ENCODE results near the gene LMCD1. TPM values are rescaled to one million over a fixed set of nuclear protein-coding genes. Genes with fewer than 3 reads are reported as not detected.

The LMCD1 gene
- total and polyA plus RNA-seq, 2 of the 8 experiments (the other 6 are each of a cell fraction or from before 2014, with no cell fraction given): 12.3 to 26.5 TPM

DNA sequence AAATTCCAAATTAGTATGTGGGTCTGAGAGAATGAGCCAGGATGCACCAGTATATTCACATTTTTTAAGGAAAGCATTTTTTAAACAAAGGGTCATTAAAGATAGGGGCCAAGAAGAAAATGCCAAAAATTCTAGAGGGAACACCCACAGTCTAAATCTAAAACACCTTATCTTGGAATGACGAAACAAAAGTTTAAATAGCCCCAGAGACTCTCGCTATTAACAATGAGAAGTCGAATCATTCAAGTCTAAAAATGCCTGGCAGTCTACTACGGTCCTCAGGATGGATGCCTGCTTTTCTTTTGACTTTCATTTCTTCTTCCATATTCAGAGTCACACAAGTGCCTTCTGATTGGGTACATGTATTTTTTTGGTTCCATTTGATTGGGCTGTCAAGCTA, 76.7 kb downstream of the LMCD1 start (continued):
- TF ChIP-seq, protein P1, sequence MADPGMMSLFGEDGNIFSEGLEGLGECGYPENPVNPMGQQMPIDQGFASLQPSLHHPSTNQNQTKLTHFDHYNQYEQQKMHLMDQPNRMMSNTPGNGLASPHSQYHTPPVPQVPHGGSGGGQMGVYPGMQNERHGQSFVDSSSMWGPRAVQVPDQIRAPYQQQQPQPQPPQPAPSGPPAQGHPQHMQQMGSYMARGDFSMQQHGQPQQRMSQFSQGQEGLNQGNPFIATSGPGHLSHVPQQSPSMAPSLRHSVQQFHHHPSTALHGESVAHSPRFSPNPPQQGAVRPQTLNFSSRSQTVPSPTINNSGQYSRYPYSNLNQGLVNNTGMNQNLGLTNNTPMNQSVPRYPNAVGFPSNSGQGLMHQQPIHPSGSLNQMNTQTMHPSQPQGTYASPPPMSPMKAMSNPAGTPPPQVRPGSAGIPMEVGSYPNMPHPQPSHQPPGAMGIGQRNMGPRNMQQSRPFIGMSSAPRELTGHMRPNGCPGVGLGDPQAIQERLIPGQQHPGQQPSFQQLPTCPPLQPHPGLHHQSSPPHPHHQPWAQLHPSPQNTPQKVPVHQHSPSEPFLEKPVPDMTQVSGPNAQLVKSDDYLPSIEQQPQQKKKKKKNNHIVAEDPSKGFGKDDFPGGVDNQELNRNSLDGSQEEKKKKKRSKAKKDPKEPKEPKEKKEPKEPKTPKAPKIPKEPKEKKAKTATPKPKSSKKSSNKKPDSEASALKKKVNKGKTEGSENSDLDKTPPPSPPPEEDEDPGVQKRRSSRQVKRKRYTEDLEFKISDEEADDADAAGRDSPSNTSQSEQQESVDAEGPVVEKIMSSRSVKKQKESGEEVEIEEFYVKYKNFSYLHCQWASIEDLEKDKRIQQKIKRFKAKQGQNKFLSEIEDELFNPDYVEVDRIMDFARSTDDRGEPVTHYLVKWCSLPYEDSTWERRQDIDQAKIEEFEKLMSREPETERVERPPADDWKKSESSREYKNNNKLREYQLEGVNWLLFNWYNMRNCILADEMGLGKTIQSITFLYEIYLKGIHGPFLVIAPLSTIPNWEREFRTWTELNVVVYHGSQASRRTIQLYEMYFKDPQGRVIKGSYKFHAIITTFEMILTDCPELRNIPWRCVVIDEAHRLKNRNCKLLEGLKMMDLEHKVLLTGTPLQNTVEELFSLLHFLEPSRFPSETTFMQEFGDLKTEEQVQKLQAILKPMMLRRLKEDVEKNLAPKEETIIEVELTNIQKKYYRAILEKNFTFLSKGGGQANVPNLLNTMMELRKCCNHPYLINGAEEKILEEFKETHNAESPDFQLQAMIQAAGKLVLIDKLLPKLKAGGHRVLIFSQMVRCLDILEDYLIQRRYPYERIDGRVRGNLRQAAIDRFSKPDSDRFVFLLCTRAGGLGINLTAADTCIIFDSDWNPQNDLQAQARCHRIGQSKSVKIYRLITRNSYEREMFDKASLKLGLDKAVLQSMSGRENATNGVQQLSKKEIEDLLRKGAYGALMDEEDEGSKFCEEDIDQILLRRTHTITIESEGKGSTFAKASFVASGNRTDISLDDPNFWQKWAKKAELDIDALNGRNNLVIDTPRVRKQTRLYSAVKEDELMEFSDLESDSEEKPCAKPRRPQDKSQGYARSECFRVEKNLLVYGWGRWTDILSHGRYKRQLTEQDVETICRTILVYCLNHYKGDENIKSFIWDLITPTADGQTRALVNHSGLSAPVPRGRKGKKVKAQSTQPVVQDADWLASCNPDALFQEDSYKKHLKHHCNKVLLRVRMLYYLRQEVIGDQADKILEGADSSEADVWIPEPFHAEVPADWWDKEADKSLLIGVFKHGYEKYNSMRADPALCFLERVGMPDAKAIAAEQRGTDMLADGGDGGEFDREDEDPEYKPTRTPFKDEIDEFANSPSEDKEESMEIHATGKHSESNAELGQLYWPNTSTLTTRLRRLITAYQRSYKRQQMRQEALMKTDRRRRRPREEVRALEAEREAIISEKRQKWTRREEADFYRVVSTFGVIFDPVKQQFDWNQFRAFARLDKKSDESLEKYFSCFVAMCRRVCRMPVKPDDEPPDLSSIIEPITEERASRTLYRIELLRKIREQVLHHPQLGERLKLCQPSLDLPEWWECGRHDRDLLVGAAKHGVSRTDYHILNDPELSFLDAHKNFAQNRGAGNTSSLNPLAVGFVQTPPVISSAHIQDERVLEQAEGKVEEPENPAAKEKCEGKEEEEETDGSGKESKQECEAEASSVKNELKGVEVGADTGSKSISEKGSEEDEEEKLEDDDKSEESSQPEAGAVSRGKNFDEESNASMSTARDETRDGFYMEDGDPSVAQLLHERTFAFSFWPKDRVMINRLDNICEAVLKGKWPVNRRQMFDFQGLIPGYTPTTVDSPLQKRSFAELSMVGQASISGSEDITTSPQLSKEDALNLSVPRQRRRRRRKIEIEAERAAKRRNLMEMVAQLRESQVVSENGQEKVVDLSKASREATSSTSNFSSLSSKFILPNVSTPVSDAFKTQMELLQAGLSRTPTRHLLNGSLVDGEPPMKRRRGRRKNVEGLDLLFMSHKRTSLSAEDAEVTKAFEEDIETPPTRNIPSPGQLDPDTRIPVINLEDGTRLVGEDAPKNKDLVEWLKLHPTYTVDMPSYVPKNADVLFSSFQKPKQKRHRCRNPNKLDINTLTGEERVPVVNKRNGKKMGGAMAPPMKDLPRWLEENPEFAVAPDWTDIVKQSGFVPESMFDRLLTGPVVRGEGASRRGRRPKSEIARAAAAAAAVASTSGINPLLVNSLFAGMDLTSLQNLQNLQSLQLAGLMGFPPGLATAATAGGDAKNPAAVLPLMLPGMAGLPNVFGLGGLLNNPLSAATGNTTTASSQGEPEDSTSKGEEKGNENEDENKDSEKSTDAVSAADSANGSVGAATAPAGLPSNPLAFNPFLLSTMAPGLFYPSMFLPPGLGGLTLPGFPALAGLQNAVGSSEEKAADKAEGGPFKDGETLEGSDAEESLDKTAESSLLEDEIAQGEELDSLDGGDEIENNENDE (IDR thresholded peaks at IDR 0.05; ENCODE audit: insufficient replicate concordance, low read length): no peak
- TF ChIP-seq KDM1A (IDR thresholded peaks at IDR 0.05; ENCODE audit: borderline replicate concordance, low read length) (no peak), TBP (IDR thresholded peaks at IDR 0.05; ENCODE audit: low read depth, low read length) (no peak), RNF2 (IDR thresholded peaks at IDR 0.05; ENCODE audit: borderline replicate concordance, low read depth, low read length, missing control alignments, poor library complexity, severe bottlenecking) (no peak), EZH2 (IDR thresholded peaks at IDR 0.05; ENCODE audit: low read depth, low read length, severe bottlenecking) (no peak), HDAC6 (IDR thresholded peaks at IDR 0.05; ENCODE audit: low read depth, low read length) (no peak), SP1 (IDR thresholded peaks at IDR 0.05; ENCODE audit: low read depth, low read length) (no peak), NANOG (IDR thresholded peaks at IDR 0.05; ENCODE audit: insufficient read depth, low read depth, low read length, poor library complexity, severe bottlenecking) (no peak), RFX5 (IDR thresholded peaks at IDR 0.05; ENCODE audit: borderline replicate concordance, low read depth, low read length) (no peak)
- TF ChIP-seq, protein P2, sequence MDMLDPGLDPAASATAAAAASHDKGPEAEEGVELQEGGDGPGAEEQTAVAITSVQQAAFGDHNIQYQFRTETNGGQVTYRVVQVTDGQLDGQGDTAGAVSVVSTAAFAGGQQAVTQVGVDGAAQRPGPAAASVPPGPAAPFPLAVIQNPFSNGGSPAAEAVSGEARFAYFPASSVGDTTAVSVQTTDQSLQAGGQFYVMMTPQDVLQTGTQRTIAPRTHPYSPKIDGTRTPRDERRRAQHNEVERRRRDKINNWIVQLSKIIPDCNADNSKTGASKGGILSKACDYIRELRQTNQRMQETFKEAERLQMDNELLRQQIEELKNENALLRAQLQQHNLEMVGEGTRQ (IDR thresholded peaks at IDR 0.05; ENCODE audit: low read length): no peak

Measured in H1 (cell line).